ENCODE data around the gene KCNN1. TPM values are rescaled to one million over a fixed set of nuclear protein-coding genes. Genes with fewer than 3 reads are reported as not detected.
"Not testable (repeated sequence)": the region's sequence is repeated elsewhere in the genome, so short reads cannot be mapped to it uniquely, and the experiment has no call there.

The KCNN1 gene
- total RNA-seq, 4 donors from 2014 or later, result 0.22 TPM; not detected in 3

GRCh38 chr19:18000915-18001776 is 34.2 kb downstream of the KCNN1 start:
- peak; percentile 93 to 94 for DNase-seq
- H3K9me3 ChIP-seq, result no peaks in the 10 kb centered on the region
- H3K4me1 ChIP-seq, result peaks cover 4 to 17% of the 10 kb centered on the region in 2 donors
- WGBS, 2 donors, result 0 to 1% methylated on average over 13 to 41 of the region's 105 CpGs
- H3K4me3 ChIP-seq (replicated peaks in 1 of 3), result peak overlapping the region; percentile 5 to 81 (median 39)
- H3K27ac ChIP-seq, result peak overlapping the region; percentile 87 to 95 (median 95)
- H3K27me3 ChIP-seq, result no peaks in the 10 kb centered on the region
- H3K36me3 ChIP-seq, result no peaks in the 10 kb centered on the region
- intact Hi-C loops (cut with DNase I), result loop anchor here (10.0 kb wide), 1 partner anchor 154 kb away; the partner anchor contains the start of gene PIK3R2
- TF ChIP-seq POLR2A (IDR thresholded peaks at IDR 0.05), result peak; percentile 20 to 77
- no peak for TF ChIP-seq CTCF (IDR thresholded peaks at IDR 0.05)

- Histone ChIP-seq H3K9me3 (no peaks in the 10 kb centered on the region), H3K4me3 (replicated peaks in 1 of 3) (peak overlapping the region; percentile 5 to 81 (median 39)), H3K27me3 (no peaks in the 10 kb centered on the region), H3K36me3 (no peaks in the 10 kb centered on the region), H3K27ac (peak overlapping the region; percentile 87 to 95 (median 95)), H3K4me1 (peaks cover 4 to 21% of the 10 kb centered on the region in 2 donors)
- WGBS, 2 donors, result 53 to 58% methylated on average over 3 to 8 of the region's 15 CpGs
- no peak for TF ChIP-seq CTCF (IDR thresholded peaks at IDR 0.05)
- TF ChIP-seq POLR2A (IDR thresholded peaks at IDR 0.05), result no peak
- DNase-seq, result peak in 1 of 2 donors; percentile 44
- intact Hi-C loops (cut with DNase I), result loop anchor here (10.0 kb wide), 1 partner anchor 153 kb away; the partner anchor contains the start of gene PIK3R2
Observed at GRCh38 chr19:18001777-18002345, 35.0 kb downstream of the KCNN1 start.

GRCh38 chr19:18002347-18002850 is 35.5 kb downstream of the KCNN1 start:
- DNase-seq, result no peak
- H3K4me3 ChIP-seq (replicated peaks in 1 of 3), result peak overlapping the region in 1 of 3 donors; percentile 81
- no peaks in the 10 kb centered on the region for H3K36me3 ChIP-seq
- intact Hi-C loops (cut with DNase I), result loop anchor here (10.0 kb wide), 1 partner anchor 152 kb away; the partner anchor contains the start of gene PIK3R2
- 93 to 97% methylated on average over 19 to 22 of the region's 27 CpGs for WGBS, 2 donors
- H3K4me1 ChIP-seq, result peaks cover 4 to 25% of the 10 kb centered on the region in 2 donors
- no peak for TF ChIP-seq POLR2A (IDR thresholded peaks at IDR 0.05)
- no peak for TF ChIP-seq CTCF (IDR thresholded peaks at IDR 0.05)
- H3K27ac ChIP-seq, result peak overlapping the region; percentile 87 to 95 (median 95)
- H3K9me3 ChIP-seq, result no peaks in the 10 kb centered on the region
- H3K27me3 ChIP-seq, result no peaks in the 10 kb centered on the region

- H3K9me3 ChIP-seq; H3K4me3 ChIP-seq (replicated peaks in 1 of 3); DNase-seq; H3K27ac ChIP-seq; H3K27me3 ChIP-seq: not testable (repeated sequence)
- H3K4me1 ChIP-seq, result peaks cover 0 to 28% of the 10 kb centered on the region in 2 donors
- intact Hi-C loops (cut with DNase I), result loop anchor here (2.0 to 10.0 kb wide), 2 partner anchors 53 to 149 kb away; partner anchors contain the start of gene PIK3R2
- 94% methylated on average over 11 of the region's 35 CpGs; no CpG with 5 or more reads in 1 of the 2 donors for WGBS, 2 donors
- H3K36me3 ChIP-seq, result peaks cover 14 to 23% of the 10 kb centered on the region in 2 donors
Observed at GRCh38 chr19:18005750-18006149, 38.8 kb downstream of the KCNN1 start.

All from thyroid gland (tissue), 4 donors.